Testis (tissue), 2 donors: Measurements from ENCODE around the gene SERPINB8.

Experiments
- CTCF ChIP-seq, 3 experiments: fragments of 450-650 bp in 2 of 3; fragments of 200-600 bp in 1 of 3; sonication (generic) in 1 of 3; IDR thresholded peaks; one replicate each; pipeline ENCODE4 v1.5.1; 2016 to 2019; ENCODE audit warnings: antibody characterized with exemption in 3 of 3, mild to moderate bottlenecking in 2 of 3, moderate library complexity in 1 of 3
- POLR2A ChIP-seq: fragments of 450-650 bp; IDR thresholded peaks from one replicate; pipeline ENCODE4 v1.6.1; 2017; ENCODE audit warnings: antibody characterized with exemption, mild to moderate bottlenecking, moderate library complexity

- TF ChIP-seq POLR2A (no peak), CTCF (IDR thresholded peaks at IDR 0.05) (no peak)
These were observed 12.5 kb downstream of the SERPINB8 start for GRCh38 chr18:63982361-63982760.
